ENCODE measurements around the gene CEP89. TPM values are rescaled to one million over a fixed set of nuclear protein-coding genes. Genes with fewer than 3 reads are reported as not detected.

The CEP89 gene
- polyA plus RNA-seq, 1 donor (not counting 4 experiments of a cell fraction or from before 2014, with no cell fraction given), result 11.2 TPM

DNA sequence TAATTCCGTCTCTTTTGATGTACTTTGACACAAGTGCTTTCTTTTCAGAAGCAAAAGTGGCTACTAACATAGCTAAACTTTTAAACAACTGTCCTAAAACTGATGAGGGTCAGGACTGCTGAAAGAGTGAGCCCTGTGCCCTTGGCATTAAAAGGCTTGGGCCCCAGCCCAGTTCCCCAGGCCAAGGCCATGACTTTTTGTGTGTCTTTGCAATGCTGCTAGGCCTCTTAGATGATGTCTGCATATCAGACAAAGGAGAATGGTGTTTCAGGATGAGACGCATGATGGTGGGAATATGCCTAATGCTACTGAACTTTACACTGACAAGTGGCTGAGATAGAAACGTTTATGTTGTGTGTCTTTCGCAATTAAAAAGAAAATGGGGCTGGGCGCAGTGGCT, 140.1 kb downstream of the CEP89 start:
- FAIRE-seq (no peak), DNase-seq (ENCODE audit: low read depth, low spot score) (no peak)
- no peak for TF ChIP-seq EZH2 (IDR thresholded peaks at IDR 0.05; ENCODE audit: low read length)
- TF ChIP-seq, protein P1, sequence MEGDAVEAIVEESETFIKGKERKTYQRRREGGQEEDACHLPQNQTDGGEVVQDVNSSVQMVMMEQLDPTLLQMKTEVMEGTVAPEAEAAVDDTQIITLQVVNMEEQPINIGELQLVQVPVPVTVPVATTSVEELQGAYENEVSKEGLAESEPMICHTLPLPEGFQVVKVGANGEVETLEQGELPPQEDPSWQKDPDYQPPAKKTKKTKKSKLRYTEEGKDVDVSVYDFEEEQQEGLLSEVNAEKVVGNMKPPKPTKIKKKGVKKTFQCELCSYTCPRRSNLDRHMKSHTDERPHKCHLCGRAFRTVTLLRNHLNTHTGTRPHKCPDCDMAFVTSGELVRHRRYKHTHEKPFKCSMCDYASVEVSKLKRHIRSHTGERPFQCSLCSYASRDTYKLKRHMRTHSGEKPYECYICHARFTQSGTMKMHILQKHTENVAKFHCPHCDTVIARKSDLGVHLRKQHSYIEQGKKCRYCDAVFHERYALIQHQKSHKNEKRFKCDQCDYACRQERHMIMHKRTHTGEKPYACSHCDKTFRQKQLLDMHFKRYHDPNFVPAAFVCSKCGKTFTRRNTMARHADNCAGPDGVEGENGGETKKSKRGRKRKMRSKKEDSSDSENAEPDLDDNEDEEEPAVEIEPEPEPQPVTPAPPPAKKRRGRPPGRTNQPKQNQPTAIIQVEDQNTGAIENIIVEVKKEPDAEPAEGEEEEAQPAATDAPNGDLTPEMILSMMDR (optimal IDR thresholded peaks at IDR 0.05 in 1 of 3, IDR thresholded peaks at IDR 0.05 in 1 of 3, conservative IDR thresholded peaks at IDR 0.05 in 1 of 3; ENCODE audit: extremely low read depth in 1 of 3, insufficient read depth in 2 of 3, low read length in 3 of 3), result no peak
- H3K27me3 ChIP-seq (ENCODE audit: control insufficient read depth, extremely low read depth, insufficient read depth, low read length), result no peaks in the 10 kb centered on the region
- no peak overlapping the region for H3K4me2 ChIP-seq (ENCODE audit: control insufficient read depth, extremely low read depth, insufficient read depth, low read depth, low read length)
- no peaks in the 10 kb centered on the region for H4K20me1 ChIP-seq (ENCODE audit: control insufficient read depth, extremely low read depth, insufficient read depth, low read length)
- no peaks in the 10 kb centered on the region for H3K79me2 ChIP-seq (ENCODE audit: control insufficient read depth, insufficient read depth, low read length)
- H3K9ac ChIP-seq (ENCODE audit: control insufficient read depth, extremely low read depth, insufficient read depth, low read length), result no peak overlapping the region
- H2AFZ ChIP-seq (ENCODE audit: control insufficient read depth, low read length), result no peak overlapping the region
- no peaks in the 10 kb centered on the region for H3K9me3 ChIP-seq (ENCODE audit: control insufficient read depth, low read depth, low read length)
- H3K9me1 ChIP-seq (ENCODE audit: control insufficient read depth, extremely low read depth, insufficient read depth, low read length), result no peaks in the 10 kb centered on the region
- no peak overlapping the region for H3K4me3 ChIP-seq (ENCODE audit: control insufficient read depth in 2 of 3, extremely low read depth in 1 of 3, insufficient read depth in 2 of 3, low read depth in 1 of 3, low read length in 3 of 3)
- dilution Hi-C loops (cut with MboI; ENCODE audit: extremely low pct_ligation_motif_present, low sequenced_read_pairs), result no loop called here
- no peaks in the 10 kb centered on the region for H3K36me3 ChIP-seq (ENCODE audit: control insufficient read depth in 2 of 2, extremely low read depth in 1 of 2, insufficient read depth in 2 of 2, low read length in 2 of 2)
- H3K4me1 ChIP-seq (ENCODE audit: control insufficient read depth, extremely low read depth, insufficient read depth, low read length), result no peaks in the 10 kb centered on the region
- no peak overlapping the region for H3K27ac ChIP-seq (ENCODE audit: control insufficient read depth, insufficient read depth, low read length)

DNA sequence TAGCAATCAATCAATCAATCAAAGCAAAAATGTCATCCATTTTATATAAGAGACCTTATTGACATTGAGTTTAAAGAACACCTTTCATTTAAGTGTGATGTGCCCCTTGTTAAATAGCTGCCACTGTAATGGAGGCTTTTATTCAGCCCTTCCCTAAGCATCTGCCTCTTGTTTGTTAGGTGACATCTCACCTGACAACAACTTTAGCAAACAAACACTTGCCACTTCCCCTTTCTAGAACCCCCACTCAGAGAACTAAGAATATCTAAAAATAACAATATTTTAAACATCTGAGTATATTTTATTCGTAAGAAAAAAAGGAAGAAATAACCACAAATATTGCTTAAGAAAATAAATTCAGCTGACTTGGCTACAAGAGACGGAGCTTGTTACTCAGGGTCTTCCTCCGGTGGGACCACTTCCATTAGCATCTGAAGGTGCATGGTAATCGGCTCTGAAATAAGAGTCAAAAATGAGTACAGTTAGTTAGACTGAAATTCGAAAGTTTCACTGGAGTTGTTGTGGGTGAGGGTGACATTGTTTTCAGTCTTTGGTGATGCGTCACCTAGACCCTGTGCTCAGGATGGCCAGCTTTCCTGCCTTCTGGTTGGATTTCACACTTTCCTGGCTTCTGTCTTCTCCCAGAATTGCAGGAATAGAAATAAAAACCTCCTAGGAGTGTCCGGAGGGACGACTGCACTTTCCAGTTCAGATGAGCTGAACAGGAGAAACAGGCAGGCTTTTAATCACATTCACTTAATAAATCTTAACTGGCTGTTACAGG, 141.3 kb downstream of the CEP89 start:
- Histone ChIP-seq H3K9me1 (ENCODE audit: control insufficient read depth, extremely low read depth, insufficient read depth, low read length) (no peaks in the 10 kb centered on the region), H2AFZ (ENCODE audit: control insufficient read depth, low read length) (no peak overlapping the region), H3K79me2 (ENCODE audit: control insufficient read depth, insufficient read depth, low read length) (no peaks in the 10 kb centered on the region), H3K36me3 (ENCODE audit: control insufficient read depth in 2 of 2, extremely low read depth in 1 of 2, insufficient read depth in 2 of 2, low read length in 2 of 2) (no peaks in the 10 kb centered on the region), H3K9ac (ENCODE audit: control insufficient read depth, extremely low read depth, insufficient read depth, low read length) (no peak overlapping the region), H3K27ac (ENCODE audit: control insufficient read depth, insufficient read depth, low read length) (no peak overlapping the region), H4K20me1 (ENCODE audit: control insufficient read depth, extremely low read depth, insufficient read depth, low read length) (no peaks in the 10 kb centered on the region), H3K4me1 (ENCODE audit: control insufficient read depth, extremely low read depth, insufficient read depth, low read length) (no peaks in the 10 kb centered on the region), H3K9me3 (ENCODE audit: control insufficient read depth, low read depth, low read length) (no peaks in the 10 kb centered on the region), H3K4me3 (ENCODE audit: control insufficient read depth in 2 of 3, extremely low read depth in 1 of 3, insufficient read depth in 2 of 3, low read depth in 1 of 3, low read length in 3 of 3) (no peak overlapping the region), H3K4me2 (ENCODE audit: control insufficient read depth, extremely low read depth, insufficient read depth, low read depth, low read length) (no peak overlapping the region), H3K27me3 (ENCODE audit: control insufficient read depth, extremely low read depth, insufficient read depth, low read length) (no peaks in the 10 kb centered on the region)
- DNase-seq (ENCODE audit: low read depth, low spot score) (no peak), FAIRE-seq (no peak)
- TF ChIP-seq, protein P1 (optimal IDR thresholded peaks at IDR 0.05 in 1 of 3, IDR thresholded peaks at IDR 0.05 in 1 of 3, conservative IDR thresholded peaks at IDR 0.05 in 1 of 3; ENCODE audit: extremely low read depth in 1 of 3, insufficient read depth in 2 of 3, low read length in 3 of 3), result no peak
- no peak for TF ChIP-seq EZH2 (IDR thresholded peaks at IDR 0.05; ENCODE audit: low read length)
- dilution Hi-C loops (cut with MboI; ENCODE audit: extremely low pct_ligation_motif_present, low sequenced_read_pairs), result no loop called here
